Stimulated activated CD4-positive, alpha-beta T cell treated with anti-CD3 and anti-CD28 coated beads, Interleukin-1b, Interleukin-23, amount 100 ng/mL, for 24 hours (primary cell): ENCODE data around the gene SLC37A1.

Experiments
- DNase-seq, 4 experiments: peaks; one replicate each; pipeline ENCODE4 v3.0.0-alpha.2; 2020; ENCODE audit warnings: low read depth in 4 of 4, low spot score in 1 of 4

SLC37A1 gene

GRCh38 chr21:42503711-42504110 lies 9.9 kb upstream of the SLC37A1 start:
- DNase-seq: no peak

DNA sequence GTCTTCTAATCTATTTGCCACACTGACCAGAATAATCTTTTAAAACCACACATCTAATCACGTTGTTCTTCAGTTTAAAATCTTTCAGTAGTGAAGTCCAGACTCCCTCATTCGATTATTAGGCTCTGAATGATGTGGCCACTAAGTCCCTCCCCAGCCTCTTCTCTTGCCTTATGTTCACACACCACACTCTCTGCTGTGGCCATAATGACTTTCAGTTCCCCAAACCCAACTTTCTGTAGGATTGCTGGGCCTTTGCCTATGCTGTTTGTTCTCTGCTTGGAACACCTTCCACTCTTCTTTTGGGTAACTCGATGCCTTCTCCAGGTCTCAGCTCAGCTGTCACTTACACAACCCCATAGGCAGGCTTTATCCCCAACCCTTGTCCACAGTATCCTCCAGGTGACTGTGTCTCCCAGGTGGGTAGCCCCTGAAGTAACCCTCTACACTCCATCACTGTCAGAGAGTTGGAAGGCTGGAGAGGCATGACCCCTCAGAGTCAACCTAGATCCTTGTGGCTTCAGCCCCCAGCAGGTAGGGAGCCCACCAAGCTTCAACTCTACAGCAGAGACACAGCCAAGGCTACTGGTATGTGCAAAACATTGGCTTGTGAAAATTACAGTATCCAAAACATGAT lies 8.4 kb upstream of the SLC37A1 start:
- DNase-seq: no peak

GRCh38 chr21:42507418-42507817 lies 6.2 kb upstream of the SLC37A1 start:
- DNase-seq: no peak

- no peak for DNase-seq
These were observed 5.3 kb upstream of the SLC37A1 start for GRCh38 chr21:42508371-42508770.

DNA sequence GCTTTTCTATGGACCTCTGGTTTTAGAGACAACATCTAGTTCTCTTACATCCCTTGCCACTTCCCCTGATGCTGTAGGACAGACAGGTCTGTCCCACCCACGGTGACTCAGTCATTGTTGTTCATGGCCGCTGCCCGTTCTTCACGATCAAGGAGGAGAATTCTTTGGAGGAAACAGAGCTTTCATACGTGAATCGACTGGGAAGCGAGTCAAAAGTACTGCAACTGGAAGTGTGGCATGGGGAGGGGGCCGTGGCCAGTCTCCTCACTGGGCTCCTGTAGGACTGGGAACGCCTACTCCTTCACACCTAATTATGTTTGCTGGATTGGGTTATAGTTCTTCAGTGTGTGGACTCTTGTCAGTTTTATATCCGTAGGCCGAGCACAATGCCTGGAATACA lies 4.4 kb upstream of the SLC37A1 start:
- no peak for DNase-seq

DNA sequence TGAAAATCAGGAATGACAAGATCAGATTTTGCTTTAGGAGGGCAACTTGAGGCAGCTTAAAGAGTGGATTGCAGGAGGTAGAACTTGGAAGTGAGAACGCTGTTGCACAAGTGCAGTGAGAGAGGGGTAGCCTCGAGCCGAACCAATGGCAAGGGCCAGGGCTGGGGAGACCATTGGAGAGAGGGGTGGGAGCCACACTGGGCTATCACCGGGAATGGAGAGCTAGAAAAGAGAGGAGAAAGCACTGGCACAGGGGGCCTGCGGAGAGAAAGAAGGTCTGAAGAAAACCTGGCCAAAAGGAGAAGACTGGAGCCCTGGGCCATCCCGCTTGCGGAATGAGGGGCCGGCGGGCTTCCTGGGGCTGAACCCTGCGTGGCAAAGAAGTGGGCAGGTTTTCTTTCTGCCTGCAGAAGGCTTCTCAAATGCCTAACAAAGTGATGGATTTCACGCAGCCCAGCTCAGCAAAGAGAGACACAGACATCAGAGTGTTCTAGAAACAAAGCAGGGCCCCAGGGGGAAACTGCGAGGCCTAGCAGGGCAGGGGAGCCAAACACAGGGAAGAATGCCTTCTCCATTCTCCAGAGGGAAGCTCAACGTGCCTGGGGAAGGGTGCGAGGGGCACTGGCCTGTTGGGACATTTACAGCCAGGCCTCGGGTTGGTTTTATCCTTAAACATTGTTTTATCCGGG lies 1.2 kb upstream of the SLC37A1 start:
- DNase-seq: no peak

DNA sequence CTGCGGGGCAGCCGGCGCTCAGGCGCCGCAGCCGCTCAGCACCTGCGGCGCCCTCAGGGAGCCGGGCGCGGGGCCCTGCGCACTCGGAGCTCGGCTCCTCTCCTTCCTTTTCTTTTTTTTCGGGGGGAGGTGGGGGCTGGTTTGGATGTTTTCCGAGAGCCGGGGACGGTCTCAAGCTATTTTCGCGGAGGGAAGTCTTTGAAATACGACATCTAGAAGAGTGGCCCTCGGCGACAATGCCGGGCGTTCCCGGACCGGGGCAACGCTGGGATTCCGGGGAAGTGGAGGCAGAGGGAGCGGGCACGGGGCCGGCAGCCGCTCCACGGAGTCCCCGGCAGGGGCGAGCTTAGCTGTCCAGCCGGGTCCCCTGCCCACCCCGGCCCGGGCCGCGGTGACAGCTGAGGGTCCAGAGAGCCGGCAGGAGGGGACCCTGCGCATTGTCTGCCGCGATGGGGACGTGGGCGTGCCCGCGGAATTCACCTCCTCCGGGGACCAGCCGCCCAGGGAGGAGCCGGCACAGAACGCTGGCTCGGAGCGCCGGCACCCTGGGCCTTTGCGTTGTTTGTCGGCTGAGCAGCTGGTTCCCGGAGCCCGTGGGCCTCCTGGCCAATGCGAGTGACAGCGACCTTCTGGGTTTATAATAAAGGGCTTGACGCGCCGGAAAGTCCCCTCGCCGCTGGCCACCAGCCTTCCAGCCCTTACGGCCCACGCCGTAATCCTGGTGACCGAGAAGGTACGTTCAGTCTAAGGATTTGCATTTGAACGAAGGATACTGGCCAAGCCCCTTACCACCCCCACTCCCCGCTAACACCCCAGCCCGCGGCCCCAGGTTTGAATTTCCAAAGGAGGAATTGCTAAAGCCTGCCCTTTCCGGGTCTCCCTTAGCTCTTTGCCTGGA lies 582 bp downstream of the SLC37A1 start:
- DNase-seq: peak in 2 of 4 experiments; percentile 52 to 53

- no peak for DNase-seq
These were observed 1.2 kb downstream of the SLC37A1 start for GRCh38 chr21:42514883-42515228.

DNA sequence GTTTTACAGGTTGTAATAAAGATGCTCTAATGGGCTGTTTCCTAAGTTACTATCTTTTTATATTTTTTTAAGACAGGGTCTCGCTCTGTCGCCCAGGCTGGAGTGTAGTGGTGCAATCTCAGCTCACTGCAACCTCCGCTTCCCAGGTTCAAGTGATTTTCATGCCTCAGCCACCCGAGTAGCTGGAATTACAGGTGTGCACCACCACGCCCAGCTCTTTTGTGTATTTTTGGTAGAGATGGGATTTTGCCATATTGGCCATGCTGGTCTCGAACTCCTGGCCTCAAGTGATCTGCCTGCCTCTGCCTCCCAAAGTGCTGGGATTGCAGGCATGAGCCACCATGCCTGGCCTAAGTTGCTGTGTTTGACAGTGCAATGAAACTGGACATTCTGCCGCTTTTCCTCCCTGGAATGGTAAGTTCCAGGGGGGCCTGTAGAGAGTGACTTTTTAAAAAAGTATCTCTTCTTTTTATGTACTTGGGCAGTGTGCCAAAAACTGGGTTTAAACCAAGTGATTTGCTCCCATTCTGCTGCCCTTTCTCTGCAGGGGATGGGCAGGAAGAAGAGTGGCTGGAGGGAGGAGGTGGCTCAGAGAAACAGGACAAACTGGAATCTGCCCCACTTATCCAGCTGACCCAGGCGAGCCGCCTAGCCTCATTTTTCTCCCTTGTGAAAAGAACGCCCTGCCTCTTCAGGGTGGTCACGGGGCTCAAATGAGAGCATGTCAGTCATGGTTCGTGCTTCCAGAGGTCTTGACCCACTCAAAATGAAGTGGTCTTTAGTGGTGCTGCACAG lies 2.3 kb downstream of the SLC37A1 start:
- no peak for DNase-seq

DNA sequence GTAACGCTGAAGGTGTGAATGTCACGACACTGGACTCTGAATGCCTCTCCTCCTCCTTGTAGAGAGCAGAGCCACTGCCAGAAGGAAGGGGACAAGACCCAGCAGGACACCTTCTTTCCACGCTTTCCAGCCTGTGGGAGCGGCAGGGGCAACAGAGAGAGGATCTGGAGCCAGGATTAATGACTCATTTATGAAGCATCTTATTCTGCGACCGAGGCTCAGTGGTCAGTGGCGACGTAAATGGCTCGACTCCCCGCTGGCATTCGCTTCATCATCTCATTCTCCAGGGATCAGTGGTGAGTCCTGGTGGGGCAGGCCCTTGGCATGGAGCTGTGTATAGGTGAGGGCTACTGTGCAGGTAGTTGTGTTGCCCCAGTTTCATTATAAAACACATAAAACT lies 4.6 kb downstream of the SLC37A1 start:
- DNase-seq: no peak

- no peak for DNase-seq
These were observed 5.0 kb downstream of the SLC37A1 start for GRCh38 chr21:42518626-42519025.

DNA sequence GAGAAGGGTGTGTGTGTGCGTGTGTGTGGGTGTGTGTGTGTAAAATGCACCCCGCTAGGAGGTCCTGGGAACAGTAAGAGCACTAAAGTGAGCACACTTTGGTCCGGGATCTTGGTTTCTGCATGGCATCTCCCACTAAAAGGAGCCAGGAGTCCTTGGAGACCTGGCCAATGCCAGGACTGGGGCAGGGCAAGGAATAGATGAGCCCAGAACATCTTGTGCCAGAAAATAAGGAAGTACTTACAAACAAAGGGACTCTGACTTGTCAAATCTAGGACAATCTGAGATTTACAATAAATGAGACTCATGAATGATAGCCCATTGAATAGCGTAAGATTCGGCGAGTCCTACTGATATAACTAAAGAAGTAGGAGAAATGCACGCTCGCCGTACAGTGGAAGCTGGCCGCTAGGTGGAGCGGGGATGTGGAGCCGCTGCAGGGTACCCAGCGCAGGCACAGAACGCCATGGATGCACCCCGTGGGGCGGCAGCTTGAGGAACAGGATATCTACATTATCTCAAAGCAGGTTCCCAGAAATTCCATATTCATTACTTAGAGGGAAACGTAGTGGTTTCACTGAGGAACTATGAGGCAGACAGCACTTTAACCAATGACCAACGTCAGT lies 7.1 kb downstream of the SLC37A1 start:
- DNase-seq: no peak

- DNase-seq: no peak
These were observed 7.7 kb downstream of the SLC37A1 start for GRCh38 chr21:42521384-42521783.

- no peak for DNase-seq
These were observed 8.2 kb downstream of the SLC37A1 start for GRCh38 chr21:42521805-42522204.

DNA sequence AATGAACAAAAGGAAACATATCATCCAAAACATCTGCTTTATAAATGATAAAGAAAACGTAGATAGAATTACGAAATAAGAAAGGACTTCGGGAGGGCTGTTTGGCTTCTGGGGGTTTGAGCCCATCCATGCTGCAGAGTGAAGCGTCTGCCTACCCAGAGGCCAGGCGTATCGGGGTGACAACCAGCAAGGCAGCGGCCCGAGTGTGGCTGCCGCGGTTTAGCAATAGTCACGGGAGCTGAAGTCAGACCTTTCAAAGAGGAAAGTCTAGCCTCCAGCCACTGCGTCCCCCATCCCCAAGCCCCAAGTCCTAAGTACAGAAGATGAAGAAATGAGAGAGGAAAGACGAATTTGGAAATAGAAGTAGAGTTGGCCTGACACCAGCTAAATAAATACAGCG lies 8.6 kb downstream of the SLC37A1 start:
- no peak for DNase-seq

- no peak for DNase-seq
These were observed 9.1 kb downstream of the SLC37A1 start for GRCh38 chr21:42522771-42523170.

DNA sequence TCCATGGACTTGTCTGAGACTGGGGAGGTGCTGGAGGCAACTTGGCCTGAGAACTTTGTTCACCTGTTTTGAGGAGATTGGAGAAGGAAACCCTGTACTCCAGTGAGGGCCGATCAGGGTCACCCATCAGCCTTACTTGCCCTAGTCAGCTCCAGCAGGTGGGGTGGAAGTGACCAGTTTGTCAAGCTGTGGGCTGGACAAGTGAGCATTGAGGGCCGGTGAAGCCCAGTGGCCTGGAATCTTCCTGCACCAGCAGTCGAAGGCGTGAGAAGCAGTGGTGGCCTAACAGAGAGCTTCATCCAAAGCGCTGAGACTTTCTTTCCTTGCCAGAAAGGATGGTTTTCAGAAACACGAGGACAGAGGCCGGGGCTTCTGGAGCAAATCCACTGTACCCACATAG lies 9.6 kb downstream of the SLC37A1 start:
- no peak for DNase-seq

- no peak for DNase-seq
These were observed 10.3 kb downstream of the SLC37A1 start for GRCh38 chr21:42523941-42524340.

GRCh38 chr21:42524341-42525028 lies 10.8 kb downstream of the SLC37A1 start:
- no peak for DNase-seq

GRCh38 chr21:42525029-42525581 lies 11.5 kb downstream of the SLC37A1 start:
- no peak for DNase-seq
